Lower lobe of right lung (tissue), 2 donors: ENCODE data around the gene ILF3. TPM values are rescaled to one million over a fixed set of nuclear protein-coding genes. Genes with fewer than 3 reads are reported as not detected.

ENCODE experiments used
- ATAC-seq, 2 donors: fragments of 200-7000 bp; cut with Tn5 transposase; one replicate each; pipeline ENCODE4 v1.9.1; 2020 to 2022; ENCODE audit warnings: mild to moderate bottlenecking in 2 of 2, moderate library complexity in 2 of 2
- DNase-seq: peaks from one replicate; pipeline ENCODE4 v3.0.0-alpha.2; 2020
- H3K27ac ChIP-seq: fragments of 200-600 bp; one replicate; pipeline ENCODE4 v1.8.0; 2022
- H3K27me3 ChIP-seq: fragments of 200-600 bp; one replicate; pipeline ENCODE4 v1.8.0; 2022; ENCODE audit warnings: low read depth
- H3K36me3 ChIP-seq: fragments of 200-600 bp; one replicate; pipeline ENCODE4 v1.8.0; 2022; ENCODE audit warnings: mild to moderate bottlenecking
- H3K4me1 ChIP-seq: fragments of 200-600 bp; one replicate; pipeline ENCODE4 v1.8.0; 2022
- H3K4me3 ChIP-seq: fragments of 200-600 bp; one replicate; pipeline ENCODE4 v1.8.0; 2022; ENCODE audit warnings: mild to moderate bottlenecking
- H3K9me3 ChIP-seq: fragments of 200-600 bp; one replicate; pipeline ENCODE4 v1.8.0; 2022
- intact Hi-C: fragments of 100-400 bp; cut with DNase I; formaldehyde crosslinking; loops from one replicate; pipeline ENCODE4 v1.11.0; 2022
- total RNA-seq: library from RNA; stranded (reverse); fragmentation: NEBNext Ultra II Directional; extraction: Animal tissue kit (Norgen Biotek cat#: 25700); gene quantifications from one replicate; pipeline ENCODE4 v1.2.1, GENCODE V29; 2021
- TF ChIP-seq, protein P1 (sequence below): fragments of 200-600 bp; IDR thresholded peaks from one replicate; pipeline ENCODE4 v1.8.0; 2022; ENCODE audit warnings: antibody characterized with exemption, mild to moderate bottlenecking
- donor health status: DM: no; HTN: yes; CAD: no; lungs with severe emphysema.

ILF3 gene
- total RNA-seq, 1 donor from 2014 or later: 175 TPM

DNA sequence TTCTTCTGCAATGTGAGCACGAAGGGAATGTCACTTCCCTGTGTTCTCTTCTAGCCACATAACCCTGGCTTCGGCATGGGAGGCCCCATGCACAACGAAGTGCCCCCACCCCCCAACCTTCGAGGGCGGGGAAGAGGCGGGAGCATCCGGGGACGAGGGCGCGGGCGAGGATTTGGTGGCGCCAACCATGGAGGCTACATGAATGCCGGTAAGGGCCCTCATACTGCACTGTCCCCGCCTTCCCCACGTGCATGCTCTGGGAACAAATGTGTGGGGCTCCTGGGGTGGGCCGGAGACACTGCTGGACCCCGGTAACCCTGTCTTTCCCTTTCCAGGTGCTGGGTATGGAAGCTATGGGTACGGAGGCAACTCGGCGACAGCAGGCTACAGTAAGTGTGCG is 29.4 kb downstream of the ILF3 start:
- no peak for ATAC-seq
- TF ChIP-seq, protein P1, sequence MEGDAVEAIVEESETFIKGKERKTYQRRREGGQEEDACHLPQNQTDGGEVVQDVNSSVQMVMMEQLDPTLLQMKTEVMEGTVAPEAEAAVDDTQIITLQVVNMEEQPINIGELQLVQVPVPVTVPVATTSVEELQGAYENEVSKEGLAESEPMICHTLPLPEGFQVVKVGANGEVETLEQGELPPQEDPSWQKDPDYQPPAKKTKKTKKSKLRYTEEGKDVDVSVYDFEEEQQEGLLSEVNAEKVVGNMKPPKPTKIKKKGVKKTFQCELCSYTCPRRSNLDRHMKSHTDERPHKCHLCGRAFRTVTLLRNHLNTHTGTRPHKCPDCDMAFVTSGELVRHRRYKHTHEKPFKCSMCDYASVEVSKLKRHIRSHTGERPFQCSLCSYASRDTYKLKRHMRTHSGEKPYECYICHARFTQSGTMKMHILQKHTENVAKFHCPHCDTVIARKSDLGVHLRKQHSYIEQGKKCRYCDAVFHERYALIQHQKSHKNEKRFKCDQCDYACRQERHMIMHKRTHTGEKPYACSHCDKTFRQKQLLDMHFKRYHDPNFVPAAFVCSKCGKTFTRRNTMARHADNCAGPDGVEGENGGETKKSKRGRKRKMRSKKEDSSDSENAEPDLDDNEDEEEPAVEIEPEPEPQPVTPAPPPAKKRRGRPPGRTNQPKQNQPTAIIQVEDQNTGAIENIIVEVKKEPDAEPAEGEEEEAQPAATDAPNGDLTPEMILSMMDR: no peak
- DNase-seq: no peak
- no peak overlapping the region for H3K4me3 ChIP-seq
- no peak overlapping the region for H3K27ac ChIP-seq
- intact Hi-C loops: no loop called here
- H3K9me3 ChIP-seq: no peaks in the 10 kb centered on the region
- no peaks in the 10 kb centered on the region for H3K27me3 ChIP-seq
- peaks cover 100% of the 10 kb centered on the region for H3K36me3 ChIP-seq
- no peaks in the 10 kb centered on the region for H3K4me1 ChIP-seq

DNA sequence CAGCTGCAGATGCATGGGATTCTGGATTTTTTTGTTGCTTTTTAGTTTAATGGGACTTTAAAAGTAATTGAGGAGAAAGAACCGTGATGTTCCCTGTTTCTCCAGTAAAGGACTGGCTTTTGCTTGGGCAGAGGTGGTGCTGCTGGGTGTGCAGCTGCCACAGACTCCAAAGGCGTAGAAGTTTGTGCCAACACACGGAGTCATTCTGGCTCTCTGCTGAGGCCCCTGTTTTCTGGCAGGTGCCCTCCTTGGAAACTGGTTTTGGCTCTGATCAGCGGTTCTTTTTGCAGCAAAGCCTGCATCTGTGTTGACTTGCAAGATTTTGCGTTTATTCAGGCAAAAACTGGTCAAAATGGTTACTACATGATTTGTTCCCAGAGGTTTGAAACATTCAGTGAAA is 31.1 kb downstream of the ILF3 start:
- intact Hi-C loops: no loop called here
- Histone ChIP-seq H3K4me1 (no peaks in the 10 kb centered on the region), H3K27ac (no peak overlapping the region), H3K9me3 (no peaks in the 10 kb centered on the region), H3K36me3 (peaks cover 100% of the 10 kb centered on the region), H3K4me3 (no peak overlapping the region), H3K27me3 (no peaks in the 10 kb centered on the region)
- TF ChIP-seq, protein P1: no peak
- DNase-seq: no peak
- no peak for ATAC-seq

DNA sequence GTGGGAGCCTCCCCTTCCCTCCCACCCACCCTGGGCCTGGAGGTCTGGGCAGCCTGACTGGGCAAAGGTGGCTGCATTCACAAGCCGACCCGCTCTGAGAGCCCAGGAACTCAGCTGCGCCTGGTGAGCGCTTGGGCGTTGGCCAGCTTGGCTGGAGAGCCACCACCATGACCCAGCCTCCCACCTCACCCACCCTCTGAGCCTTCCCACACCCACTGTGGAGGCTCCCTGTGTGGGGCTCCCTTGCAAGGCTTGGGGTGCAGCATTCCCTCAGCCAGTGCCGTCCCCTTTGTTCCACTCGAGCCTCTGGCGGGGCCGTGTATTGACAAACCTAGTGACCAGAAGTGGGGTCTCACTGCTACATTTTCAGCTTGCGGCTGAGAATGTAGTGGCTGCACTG is 32.0 kb downstream of the ILF3 start:
- no peak overlapping the region for H3K27ac ChIP-seq
- no peaks in the 10 kb centered on the region for H3K9me3 ChIP-seq
- no peaks in the 10 kb centered on the region for H3K4me1 ChIP-seq
- H3K27me3 ChIP-seq: no peaks in the 10 kb centered on the region
- H3K36me3 ChIP-seq: peaks cover 100% of the 10 kb centered on the region
- no peak for ATAC-seq
- no peak overlapping the region for H3K4me3 ChIP-seq
- intact Hi-C loops: no loop called here
- no peak for DNase-seq
- TF ChIP-seq, protein P1: no peak

DNA sequence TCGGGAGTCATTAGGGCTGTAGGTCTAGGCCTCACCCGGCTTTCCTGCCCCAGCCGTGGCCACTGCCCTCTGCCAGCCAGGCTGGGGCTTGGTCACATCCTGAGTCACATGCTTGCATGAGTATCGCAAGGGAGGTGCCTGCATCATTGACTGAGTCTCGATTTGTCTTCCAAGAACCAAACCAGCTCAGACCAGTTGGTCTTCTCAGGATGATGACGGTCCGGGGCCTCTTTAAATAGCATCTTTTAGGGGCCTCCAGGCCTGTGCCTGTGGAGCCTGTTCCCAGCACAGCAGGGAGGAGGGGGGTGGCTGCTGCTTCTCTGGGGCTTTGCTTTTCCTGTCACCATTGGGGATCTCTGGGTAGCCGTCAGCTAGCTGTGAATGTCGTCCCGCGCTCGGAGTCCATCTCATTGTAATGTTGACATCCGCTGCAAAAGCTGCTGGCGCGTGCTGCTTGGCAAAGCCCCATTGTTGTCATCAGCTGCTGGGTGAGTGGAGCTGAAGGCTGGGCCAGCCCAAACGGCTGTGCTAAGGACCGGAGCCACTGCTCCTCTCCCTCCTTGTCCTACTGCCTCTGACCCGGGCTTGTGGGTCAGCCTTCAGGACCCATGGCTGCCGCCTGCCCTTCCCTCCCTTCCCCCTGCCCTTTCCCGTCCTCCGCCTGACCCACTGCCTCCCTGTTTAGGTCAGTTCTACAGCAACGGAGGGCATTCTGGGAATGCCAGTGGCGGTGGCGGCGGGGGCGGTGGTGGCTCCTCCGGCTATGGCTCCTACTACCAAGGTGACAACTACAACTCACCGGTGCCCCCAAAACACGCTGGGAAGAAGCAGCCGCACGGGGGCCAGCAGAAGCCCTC is 32.7 kb downstream of the ILF3 start:
- Histone ChIP-seq H3K36me3 (peaks cover 100% of the 10 kb centered on the region), H3K9me3 (no peaks in the 10 kb centered on the region), H3K4me1 (no peaks in the 10 kb centered on the region), H3K27me3 (no peaks in the 10 kb centered on the region), H3K27ac (no peak overlapping the region), H3K4me3 (no peak overlapping the region)
- TF ChIP-seq, protein P1: no peak
- DNase-seq: no peak
- intact Hi-C loops: no loop called here
- no peak for ATAC-seq

DNA sequence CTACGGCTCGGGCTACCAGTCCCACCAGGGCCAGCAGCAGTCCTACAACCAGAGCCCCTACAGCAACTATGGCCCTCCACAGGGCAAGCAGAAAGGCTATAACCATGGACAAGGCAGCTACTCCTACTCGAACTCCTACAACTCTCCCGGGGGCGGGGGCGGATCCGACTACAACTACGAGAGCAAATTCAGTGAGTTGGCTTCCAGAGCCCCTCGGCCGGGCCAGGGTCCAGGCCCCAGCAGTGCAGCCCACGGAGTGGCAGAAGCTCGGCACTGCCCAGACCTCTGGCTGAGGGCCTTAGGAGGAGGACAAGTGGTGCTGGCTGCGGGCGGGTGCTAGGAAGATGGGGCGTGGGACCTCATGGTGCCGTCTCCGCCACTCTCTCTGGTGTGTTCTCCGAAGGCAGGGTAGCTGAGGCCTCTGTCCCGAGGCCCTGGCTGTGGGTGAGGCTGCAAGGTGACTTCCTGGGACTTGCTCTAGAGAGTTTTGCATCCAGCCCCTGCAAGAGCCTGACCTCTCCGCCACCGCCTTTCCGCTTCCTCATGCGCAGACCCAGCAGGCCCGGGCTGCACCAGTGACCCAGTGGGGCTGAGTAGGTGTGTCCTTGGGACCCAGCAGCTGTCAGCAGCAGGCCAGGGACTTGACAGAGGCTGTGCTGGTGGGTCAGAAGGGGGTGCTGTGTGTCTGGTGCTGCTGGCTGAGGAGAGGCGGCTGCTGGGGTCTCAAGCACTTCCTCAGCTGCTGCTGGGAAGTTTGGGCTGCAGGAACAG is 33.6 kb downstream of the ILF3 start:
- H3K27ac ChIP-seq: no peak overlapping the region
- H3K36me3 ChIP-seq: peaks cover 100% of the 10 kb centered on the region
- ATAC-seq (no peak), DNase-seq (no peak)
- intact Hi-C loops: no loop called here
- H3K4me3 ChIP-seq: no peak overlapping the region
- H3K27me3 ChIP-seq: no peaks in the 10 kb centered on the region
- H3K9me3 ChIP-seq: no peaks in the 10 kb centered on the region
- TF ChIP-seq, protein P1: no peak
- no peaks in the 10 kb centered on the region for H3K4me1 ChIP-seq
